Measurements from ENCODE around the gene CYP4Z1.

The CYP4Z1 gene

DNA sequence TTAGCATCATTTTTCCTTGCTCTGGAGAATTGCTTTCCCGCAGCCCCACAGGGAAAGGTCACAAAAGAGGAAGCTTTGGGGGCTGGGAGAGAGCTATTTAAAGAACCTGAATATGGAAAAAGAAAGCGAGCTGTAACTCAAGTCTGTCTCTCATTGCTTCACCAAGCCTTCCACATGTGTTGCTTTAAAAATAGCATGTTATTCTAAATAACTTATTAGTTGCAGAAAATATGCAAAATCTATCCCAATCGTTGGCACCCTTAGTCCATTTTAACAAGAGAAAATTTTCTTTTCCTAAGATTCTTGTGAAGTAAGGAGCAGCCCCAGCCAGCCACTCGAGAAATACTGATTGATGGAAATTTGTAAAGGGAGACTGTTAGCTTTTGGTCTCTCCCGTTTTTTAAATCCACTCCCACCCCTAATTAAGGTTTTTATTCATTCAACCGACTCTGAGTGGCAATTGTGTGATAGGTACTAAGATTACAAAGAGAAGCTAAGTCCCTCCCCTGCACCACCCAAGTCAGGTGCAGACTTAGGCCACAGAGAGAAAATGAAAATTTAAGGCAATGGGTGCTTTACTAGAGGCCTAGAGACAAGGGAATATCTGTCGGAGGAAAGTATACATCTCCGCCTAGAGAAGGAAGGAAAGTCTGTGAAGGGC, 42.8 kb upstream of the CYP4Z1 start:
- no peak for TF ChIP-seq ZFP3 (CRISPR knock-in tag; IDR thresholded peaks at IDR 0.05)
- no peak for TF ChIP-seq CSDC2 (CRISPR knock-in tag; IDR thresholded peaks at IDR 0.05)
- no peak for TF ChIP-seq ZNF565 (CRISPR knock-in tag; conservative IDR thresholded peaks at IDR 0.05; ENCODE audit: low read depth)
- no peak for TF ChIP-seq GLIS3 (CRISPR knock-in tag; IDR thresholded peaks at IDR 0.05)
- TF ChIP-seq ZNF8 (CRISPR knock-in tag; IDR thresholded peaks at IDR 0.05), result no peak
- TF ChIP-seq ZFP30 (CRISPR knock-in tag; IDR thresholded peaks at IDR 0.05), result no peak
- TF ChIP-seq, protein P1, sequence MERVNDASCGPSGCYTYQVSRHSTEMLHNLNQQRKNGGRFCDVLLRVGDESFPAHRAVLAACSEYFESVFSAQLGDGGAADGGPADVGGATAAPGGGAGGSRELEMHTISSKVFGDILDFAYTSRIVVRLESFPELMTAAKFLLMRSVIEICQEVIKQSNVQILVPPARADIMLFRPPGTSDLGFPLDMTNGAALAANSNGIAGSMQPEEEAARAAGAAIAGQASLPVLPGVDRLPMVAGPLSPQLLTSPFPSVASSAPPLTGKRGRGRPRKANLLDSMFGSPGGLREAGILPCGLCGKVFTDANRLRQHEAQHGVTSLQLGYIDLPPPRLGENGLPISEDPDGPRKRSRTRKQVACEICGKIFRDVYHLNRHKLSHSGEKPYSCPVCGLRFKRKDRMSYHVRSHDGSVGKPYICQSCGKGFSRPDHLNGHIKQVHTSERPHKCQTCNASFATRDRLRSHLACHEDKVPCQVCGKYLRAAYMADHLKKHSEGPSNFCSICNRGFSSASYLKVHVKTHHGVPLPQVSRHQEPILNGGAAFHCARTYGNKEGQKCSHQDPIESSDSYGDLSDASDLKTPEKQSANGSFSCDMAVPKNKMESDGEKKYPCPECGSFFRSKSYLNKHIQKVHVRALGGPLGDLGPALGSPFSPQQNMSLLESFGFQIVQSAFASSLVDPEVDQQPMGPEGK (CRISPR knock-in tag; IDR thresholded peaks at IDR 0.05; ENCODE audit: borderline replicate concordance), result no peak
- no peak for TF ChIP-seq ISL1 (CRISPR knock-in tag; IDR thresholded peaks at IDR 0.05)
- TF ChIP-seq TOX (CRISPR knock-in tag; IDR thresholded peaks at IDR 0.05; ENCODE audit: borderline replicate concordance), result no peak
- TF ChIP-seq, protein P2, sequence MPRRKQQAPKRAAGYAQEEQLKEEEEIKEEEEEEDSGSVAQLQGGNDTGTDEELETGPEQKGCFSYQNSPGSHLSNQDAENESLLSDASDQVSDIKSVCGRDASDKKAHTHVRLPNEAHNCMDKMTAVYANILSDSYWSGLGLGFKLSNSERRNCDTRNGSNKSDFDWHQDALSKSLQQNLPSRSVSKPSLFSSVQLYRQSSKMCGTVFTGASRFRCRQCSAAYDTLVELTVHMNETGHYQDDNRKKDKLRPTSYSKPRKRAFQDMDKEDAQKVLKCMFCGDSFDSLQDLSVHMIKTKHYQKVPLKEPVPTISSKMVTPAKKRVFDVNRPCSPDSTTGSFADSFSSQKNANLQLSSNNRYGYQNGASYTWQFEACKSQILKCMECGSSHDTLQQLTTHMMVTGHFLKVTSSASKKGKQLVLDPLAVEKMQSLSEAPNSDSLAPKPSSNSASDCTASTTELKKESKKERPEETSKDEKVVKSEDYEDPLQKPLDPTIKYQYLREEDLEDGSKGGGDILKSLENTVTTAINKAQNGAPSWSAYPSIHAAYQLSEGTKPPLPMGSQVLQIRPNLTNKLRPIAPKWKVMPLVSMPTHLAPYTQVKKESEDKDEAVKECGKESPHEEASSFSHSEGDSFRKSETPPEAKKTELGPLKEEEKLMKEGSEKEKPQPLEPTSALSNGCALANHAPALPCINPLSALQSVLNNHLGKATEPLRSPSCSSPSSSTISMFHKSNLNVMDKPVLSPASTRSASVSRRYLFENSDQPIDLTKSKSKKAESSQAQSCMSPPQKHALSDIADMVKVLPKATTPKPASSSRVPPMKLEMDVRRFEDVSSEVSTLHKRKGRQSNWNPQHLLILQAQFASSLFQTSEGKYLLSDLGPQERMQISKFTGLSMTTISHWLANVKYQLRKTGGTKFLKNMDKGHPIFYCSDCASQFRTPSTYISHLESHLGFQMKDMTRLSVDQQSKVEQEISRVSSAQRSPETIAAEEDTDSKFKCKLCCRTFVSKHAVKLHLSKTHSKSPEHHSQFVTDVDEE (CRISPR knock-in tag; IDR thresholded peaks at IDR 0.05), result no peak
- TF ChIP-seq ZC3H10 (CRISPR knock-in tag; IDR thresholded peaks at IDR 0.05), result no peak
- TF ChIP-seq TCF4 (CRISPR knock-in tag; IDR thresholded peaks at IDR 0.05; ENCODE audit: borderline replicate concordance), result no peak
- no peak for TF ChIP-seq POU6F1 (CRISPR knock-in tag; IDR thresholded peaks at IDR 0.05; ENCODE audit: borderline replicate concordance, low read depth)
- no peak for TF ChIP-seq ARNTL (CRISPR knock-in tag; IDR thresholded peaks at IDR 0.05; ENCODE audit: borderline replicate concordance, low read depth)
- no peak for TF ChIP-seq ESRRG (CRISPR knock-in tag; IDR thresholded peaks at IDR 0.05)
- TF ChIP-seq, protein P3, sequence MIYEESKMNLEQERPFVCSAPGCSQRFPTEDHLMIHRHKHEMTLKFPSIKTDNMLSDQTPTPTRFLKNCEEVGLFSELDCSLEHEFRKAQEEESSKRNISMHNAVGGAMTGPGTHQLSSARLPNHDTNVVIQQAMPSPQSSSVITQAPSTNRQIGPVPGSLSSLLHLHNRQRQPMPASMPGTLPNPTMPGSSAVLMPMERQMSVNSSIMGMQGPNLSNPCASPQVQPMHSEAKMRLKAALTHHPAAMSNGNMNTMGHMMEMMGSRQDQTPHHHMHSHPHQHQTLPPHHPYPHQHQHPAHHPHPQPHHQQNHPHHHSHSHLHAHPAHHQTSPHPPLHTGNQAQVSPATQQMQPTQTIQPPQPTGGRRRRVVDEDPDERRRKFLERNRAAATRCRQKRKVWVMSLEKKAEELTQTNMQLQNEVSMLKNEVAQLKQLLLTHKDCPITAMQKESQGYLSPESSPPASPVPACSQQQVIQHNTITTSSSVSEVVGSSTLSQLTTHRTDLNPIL (CRISPR knock-in tag; IDR thresholded peaks at IDR 0.05; ENCODE audit: low read depth), result no peak
- ATAC-seq, result no peak

GRCh38 chr1:47030170-47030805, 36.7 kb upstream of the CYP4Z1 start:
- no peak for ATAC-seq
- no peak for TF ChIP-seq ZFP30 (CRISPR knock-in tag; IDR thresholded peaks at IDR 0.05)
- no peak for TF ChIP-seq ESRRG (CRISPR knock-in tag; IDR thresholded peaks at IDR 0.05)

GRCh38 chr1:47031059-47031458, 36.0 kb upstream of the CYP4Z1 start:
- TF ChIP-seq POU6F1 (CRISPR knock-in tag; IDR thresholded peaks at IDR 0.05; ENCODE audit: borderline replicate concordance, low read depth) (no peak), ARNTL (CRISPR knock-in tag; IDR thresholded peaks at IDR 0.05; ENCODE audit: borderline replicate concordance, low read depth) (no peak), ZFP3 (CRISPR knock-in tag; IDR thresholded peaks at IDR 0.05) (no peak), GLIS3 (CRISPR knock-in tag; IDR thresholded peaks at IDR 0.05) (no peak), ZFP30 (CRISPR knock-in tag; IDR thresholded peaks at IDR 0.05) (no peak), ZNF70 (CRISPR knock-in tag; IDR thresholded peaks at IDR 0.05) (no peak), TOX (CRISPR knock-in tag; IDR thresholded peaks at IDR 0.05; ENCODE audit: borderline replicate concordance) (no peak), ISL1 (CRISPR knock-in tag; IDR thresholded peaks at IDR 0.05) (no peak), ZC3H10 (CRISPR knock-in tag; IDR thresholded peaks at IDR 0.05) (no peak), BACH2 (CRISPR knock-in tag; IDR thresholded peaks at IDR 0.05; ENCODE audit: borderline replicate concordance) (no peak), RARB (CRISPR knock-in tag; IDR thresholded peaks at IDR 0.05) (no peak), CSDC2 (CRISPR knock-in tag; IDR thresholded peaks at IDR 0.05) (no peak), OSR1 (CRISPR knock-in tag; IDR thresholded peaks at IDR 0.05) (no peak), ZNF565 (CRISPR knock-in tag; conservative IDR thresholded peaks at IDR 0.05; ENCODE audit: low read depth) (no peak), ZNF8 (CRISPR knock-in tag; IDR thresholded peaks at IDR 0.05) (no peak)
- TF ChIP-seq, protein P1 (CRISPR knock-in tag; IDR thresholded peaks at IDR 0.05; ENCODE audit: borderline replicate concordance), result no peak
- TF ChIP-seq, protein P2 (CRISPR knock-in tag; IDR thresholded peaks at IDR 0.05), result no peak
- ATAC-seq, result no peak; the same call in 2 of the 3 replicates
